ENCODE measurements around the gene PRICKLE3.

DNA sequence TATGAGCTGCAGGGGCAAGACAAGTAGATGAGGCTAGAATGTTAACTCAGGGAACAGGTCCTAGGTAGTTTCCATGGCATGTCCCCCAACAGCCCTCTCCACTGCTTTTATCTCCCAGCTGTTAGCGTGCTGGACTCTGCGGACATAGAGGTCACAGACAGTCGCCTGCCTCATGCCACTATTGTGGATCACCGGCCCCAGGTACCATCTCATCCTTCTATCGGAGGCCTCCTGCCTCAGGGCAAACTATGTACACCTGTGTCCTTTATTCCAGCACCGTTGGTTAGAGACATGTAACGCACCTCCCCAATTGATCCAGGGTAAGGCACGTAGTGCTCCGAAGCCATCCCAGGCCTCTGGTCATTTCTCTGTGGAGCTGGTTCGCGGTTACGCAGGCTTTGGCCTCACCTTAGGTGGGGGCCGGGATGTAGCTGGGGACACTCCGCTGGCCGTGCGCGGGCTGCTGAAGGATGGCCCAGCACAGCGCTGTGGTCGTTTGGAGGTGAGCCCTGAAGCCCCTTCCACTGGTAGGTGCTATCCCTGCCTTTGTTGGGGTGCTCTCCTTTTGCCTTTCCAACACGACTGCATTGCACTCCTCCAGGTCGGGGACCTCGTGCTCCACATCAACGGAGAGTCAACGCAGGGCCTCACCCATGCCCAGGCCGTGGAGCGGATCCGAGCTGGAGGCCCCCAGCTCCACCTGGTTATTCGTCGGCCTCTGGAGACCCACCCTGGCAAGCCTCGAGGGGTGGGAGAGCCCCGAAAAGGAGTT lies 21.4 kb downstream of the PRICKLE3 start:
- TF ChIP-seq POLR2AphosphoS5 (IDR thresholded peaks at IDR 0.05; ENCODE audit: low read depth, low read length) (no peak), POLR2A (IDR thresholded peaks at IDR 0.05; ENCODE audit: low read depth, low read length) (no peak)

Data from GM12891 (cell line).